ENCODE data around the gene OR2L13. TPM values are rescaled to one million over a fixed set of nuclear protein-coding genes. Genes with fewer than 3 reads are reported as not detected.

Gene OR2L13
- total RNA-seq, 1 experiment from 2014 or later = not detected

DNA sequence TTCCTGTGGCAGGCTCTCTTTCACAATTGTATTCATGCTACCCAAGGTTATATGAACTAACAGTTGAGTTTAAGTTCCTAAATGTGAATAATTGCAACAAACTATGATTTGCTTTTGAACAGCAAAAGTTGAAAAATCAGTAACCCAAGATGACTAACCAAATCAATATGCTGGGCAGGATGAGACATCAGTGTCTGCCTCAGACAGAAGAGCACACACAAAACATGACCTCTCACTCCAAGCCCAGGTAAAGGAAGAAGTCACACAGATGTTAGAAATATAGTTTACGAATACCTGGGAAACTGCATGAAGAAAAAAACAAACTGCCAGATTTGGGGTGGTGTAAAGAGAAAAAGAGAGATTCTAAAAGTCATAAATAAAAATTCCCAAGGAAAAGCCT is 3.5 kb downstream of the OR2L13 start:
- BruUV-seq (replicated peaks) = no TSS peak
- no peak overlapping the region for H3K4me3 ChIP-seq (ENCODE audit: low read depth in 2 of 2, low read length in 2 of 2)
- H3K27me3 ChIP-seq (ENCODE audit: control insufficient read depth, insufficient read depth, low read length) = no peaks in the 10 kb centered on the region
- DNase-seq (ENCODE audit: low read depth, low spot score) = no peak
- no peaks in the 10 kb centered on the region for H3K4me1 ChIP-seq (ENCODE audit: control insufficient read depth, insufficient read depth, low read length)
- no peak overlapping the region for H3K27ac ChIP-seq (ENCODE audit: low read length)
- CTCF ChIA-PET = no interaction called here
- no peak for ATAC-seq
- no peaks in the 10 kb centered on the region for H3K36me3 ChIP-seq (ENCODE audit: control insufficient read depth, insufficient read depth, low read length)
- TF ChIP-seq, protein P1, sequence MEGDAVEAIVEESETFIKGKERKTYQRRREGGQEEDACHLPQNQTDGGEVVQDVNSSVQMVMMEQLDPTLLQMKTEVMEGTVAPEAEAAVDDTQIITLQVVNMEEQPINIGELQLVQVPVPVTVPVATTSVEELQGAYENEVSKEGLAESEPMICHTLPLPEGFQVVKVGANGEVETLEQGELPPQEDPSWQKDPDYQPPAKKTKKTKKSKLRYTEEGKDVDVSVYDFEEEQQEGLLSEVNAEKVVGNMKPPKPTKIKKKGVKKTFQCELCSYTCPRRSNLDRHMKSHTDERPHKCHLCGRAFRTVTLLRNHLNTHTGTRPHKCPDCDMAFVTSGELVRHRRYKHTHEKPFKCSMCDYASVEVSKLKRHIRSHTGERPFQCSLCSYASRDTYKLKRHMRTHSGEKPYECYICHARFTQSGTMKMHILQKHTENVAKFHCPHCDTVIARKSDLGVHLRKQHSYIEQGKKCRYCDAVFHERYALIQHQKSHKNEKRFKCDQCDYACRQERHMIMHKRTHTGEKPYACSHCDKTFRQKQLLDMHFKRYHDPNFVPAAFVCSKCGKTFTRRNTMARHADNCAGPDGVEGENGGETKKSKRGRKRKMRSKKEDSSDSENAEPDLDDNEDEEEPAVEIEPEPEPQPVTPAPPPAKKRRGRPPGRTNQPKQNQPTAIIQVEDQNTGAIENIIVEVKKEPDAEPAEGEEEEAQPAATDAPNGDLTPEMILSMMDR (IDR thresholded peaks at IDR 0.05) = no peak
- TF ChIP-seq SIN3A (IDR thresholded peaks at IDR 0.05; ENCODE audit: borderline replicate concordance, insufficient read depth, low read depth, low read length) = no peak
- no peak for TF ChIP-seq REST (IDR thresholded peaks at IDR 0.05; ENCODE audit: insufficient read depth in 1 of 2, low read depth in 2 of 2, low read length in 1 of 2)
- TF ChIP-seq TCF7L2 (IDR thresholded peaks at IDR 0.05; ENCODE audit: low read depth, low read length) = no peak
- TF ChIP-seq POLR2AphosphoS5 (IDR thresholded peaks at IDR 0.05; ENCODE audit: low read depth, low read length) = no peak
- in situ Hi-C loops (cut with HindIII; ENCODE audit: low pct_unique_long_range_greater_than_20kb, low sequenced_read_pairs) (no loop called here), intact Hi-C loops (cut with micrococcal nuclease; ENCODE audit: unreplicated experiment) (no loop called here)
- POLR2A ChIA-PET = no interaction called here
- H3K9me3 ChIP-seq (ENCODE audit: control insufficient read depth, insufficient read depth, low read depth, low read length) = no peaks in the 10 kb centered on the region; the same call in 1 of the 2 replicates

DNA sequence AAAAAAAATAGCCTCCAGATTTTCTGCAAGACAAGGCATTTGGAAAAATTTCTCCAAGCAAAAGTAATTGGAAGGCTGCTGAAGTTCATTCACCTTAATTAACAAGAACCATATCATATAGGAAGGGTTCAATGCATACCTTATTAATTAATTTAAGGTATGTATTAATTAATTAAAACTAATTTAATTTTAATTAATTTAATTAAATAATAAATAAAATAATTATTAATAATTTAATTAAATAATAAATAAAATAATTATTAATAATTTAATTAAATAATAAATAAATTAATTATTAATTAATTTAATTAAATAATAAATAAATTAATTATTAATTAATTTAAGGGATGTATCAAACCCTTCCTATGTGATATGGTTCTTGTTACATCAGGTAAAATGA is 7.9 kb downstream of the OR2L13 start:
- ChIA-PET POLR2A (no interaction called here), CTCF (no interaction called here)
- DNase-seq (ENCODE audit: low read depth, low spot score) (no peak), ATAC-seq (no peak)
- Histone ChIP-seq H3K27me3 (ENCODE audit: control insufficient read depth, insufficient read depth, low read length) (no peaks in the 10 kb centered on the region), H3K36me3 (ENCODE audit: control insufficient read depth, insufficient read depth, low read length) (no peaks in the 10 kb centered on the region), H3K4me1 (ENCODE audit: control insufficient read depth, insufficient read depth, low read length) (no peaks in the 10 kb centered on the region), H3K9me3 (ENCODE audit: control insufficient read depth, insufficient read depth, low read depth, low read length) (no peaks in the 10 kb centered on the region; the same call in 1 of the 2 replicates), H3K27ac (ENCODE audit: low read length) (no peak overlapping the region), H3K4me3 (ENCODE audit: low read depth in 2 of 2, low read length in 2 of 2) (no peak overlapping the region)
- BruUV-seq (replicated peaks) = no TSS peak
- in situ Hi-C loops (cut with HindIII; ENCODE audit: low pct_unique_long_range_greater_than_20kb, low sequenced_read_pairs) = no loop called here
- TF ChIP-seq TCF7L2 (IDR thresholded peaks at IDR 0.05; ENCODE audit: low read depth, low read length) (no peak), SIN3A (IDR thresholded peaks at IDR 0.05; ENCODE audit: borderline replicate concordance, insufficient read depth, low read depth, low read length) (no peak), POLR2AphosphoS5 (IDR thresholded peaks at IDR 0.05; ENCODE audit: low read depth, low read length) (no peak), REST (IDR thresholded peaks at IDR 0.05; ENCODE audit: insufficient read depth in 1 of 2, low read depth in 2 of 2, low read length in 1 of 2) (no peak)
- TF ChIP-seq, protein P1 (IDR thresholded peaks at IDR 0.05) = no peak
- intact Hi-C loops (cut with micrococcal nuclease; ENCODE audit: unreplicated experiment) = no loop called here

Data from Panc1 (cell line).